ENCODE data around the gene RPS5. TPM values are rescaled to one million over a fixed set of nuclear protein-coding genes. Genes with fewer than 3 reads are reported as not detected.

RPS5 gene
- total and polyA plus RNA-seq, 7 experiments from 2014 or later = 911 to 1,925 (median 1,596) TPM

- DNase-seq (peak in 1 of 9 donors; percentile 9), ATAC-seq (no peak)
- Histone ChIP-seq H3K9me3 (ENCODE audit: control insufficient read depth in 2 of 3, low read length in 3 of 3) (no peaks in the 10 kb centered on the region), H3K4me3 (ENCODE audit: low read length) (peak overlapping the region; percentile 57), H3K4me1 (ENCODE audit: control insufficient read depth in 2 of 2, insufficient read depth in 2 of 2, low read length in 2 of 2) (peaks cover 3 to 10% of the 10 kb centered on the region in 2 donors), H3K27ac (ENCODE audit: low read depth, low read length) (peak overlapping the region; percentile 56), H3K36me3 (ENCODE audit: control insufficient read depth in 2 of 3, insufficient read depth in 3 of 3, low read length in 3 of 3) (no peaks in the 10 kb centered on the region), H3K27me3 (ENCODE audit: control insufficient read depth in 2 of 2, insufficient read depth in 2 of 2, low read length in 2 of 2) (no peaks in the 10 kb centered on the region)
- CTCF ChIA-PET = interaction anchor here (1.0 kb wide), 1 partner anchor 77 kb away, joined by 3 read pairs; no protein-coding TSS in a partner anchor
- H3K4me3 Mint-ChIP-seq = peak overlapping the region; percentile 52 to 78 (median 70)
- H3K27me3 Mint-ChIP-seq = peaks cover 0 to 3% (median 0%) of the 10 kb centered on the region in 5 donors
- peak overlapping the region in 3 of 9 donors; percentile 23 to 50 (median 45) for H3K27ac Mint-ChIP-seq
- peaks cover 0 to 3% (median 0%) of the 10 kb centered on the region in 5 donors for H3K36me3 Mint-ChIP-seq
- intact Hi-C loops (cut with micrococcal nuclease) = loop anchor here in 1 of 2 donors (1.0 kb wide), 1 partner anchor 10 kb away; no protein-coding TSS in a partner anchor
- POLR2A ChIA-PET = interaction anchor here (3.4 kb wide), 1 partner anchor 10 kb away, joined by 12 read pairs; no protein-coding TSS in a partner anchor
- no peaks in the 10 kb centered on the region for H3K9me3 Mint-ChIP-seq
- H3K4me1 Mint-ChIP-seq = peaks cover 4 to 32% (median 16%) of the 10 kb centered on the region in 7 donors
Measured at GRCh38 chr19:58356766-58357480, 30.1 kb upstream of the RPS5 start.

GRCh38 chr19:58357481-58358145, 29.5 kb upstream of the RPS5 start:
- H3K9me3 ChIP-seq (ENCODE audit: control insufficient read depth in 2 of 3, low read length in 3 of 3) = no peaks in the 10 kb centered on the region
- ChIA-PET POLR2A (interaction anchor here (3.4 kb wide), 1 partner anchor 11 kb away, joined by 12 read pairs; no protein-coding TSS in a partner anchor), CTCF (no interaction called here)
- peaks cover 0 to 3% (median 0%) of the 10 kb centered on the region in 5 donors for H3K27me3 Mint-ChIP-seq
- ATAC-seq = no peak
- H3K4me3 ChIP-seq (ENCODE audit: low read length) = no peak overlapping the region
- H3K9me3 Mint-ChIP-seq = no peaks in the 10 kb centered on the region
- H3K4me1 Mint-ChIP-seq = peaks cover 7 to 32% (median 19%) of the 10 kb centered on the region in 7 donors
- peaks cover 0 to 4% (median 0%) of the 10 kb centered on the region in 3 experiments for H3K36me3 ChIP-seq (ENCODE audit: control insufficient read depth in 2 of 3, insufficient read depth in 3 of 3, low read length in 3 of 3)
- intact Hi-C loops (cut with micrococcal nuclease) = no loop called here
- H3K27ac ChIP-seq (ENCODE audit: low read depth, low read length) = no peak overlapping the region
- no peak overlapping the region for H3K27ac Mint-ChIP-seq
- no peak for DNase-seq
- H3K4me1 ChIP-seq (ENCODE audit: control insufficient read depth in 2 of 2, insufficient read depth in 2 of 2, low read length in 2 of 2) = peaks cover 5 to 11% of the 10 kb centered on the region in 2 donors
- no peaks in the 10 kb centered on the region for H3K36me3 Mint-ChIP-seq
- peak overlapping the region in 5 of 10 donors; percentile 41 to 78 (median 49) for H3K4me3 Mint-ChIP-seq
- H3K27me3 ChIP-seq (ENCODE audit: control insufficient read depth in 2 of 2, insufficient read depth in 2 of 2, low read length in 2 of 2) = no peaks in the 10 kb centered on the region

GRCh38 chr19:58361900-58362271, 25.2 kb upstream of the RPS5 start:
- intact Hi-C loops (cut with micrococcal nuclease) = loop anchor here (1.0 to 2.0 kb wide), 16 partner anchors 15 to 999 kb away; partner anchors contain the start of genes ERVK3-1 (in 2 of the 2), RPS5 (in 2 of the 2), ZNF132 (in 2 of the 2) and ZNF584 (in 2 of the 2)
- peak overlapping the region; percentile 99 for H3K4me3 ChIP-seq (ENCODE audit: low read length)
- peaks cover 7 to 23% (median 11%) of the 10 kb centered on the region in 7 donors for H3K4me1 Mint-ChIP-seq
- peak overlapping the region; percentile 71 to 96 (median 90) for H3K27ac Mint-ChIP-seq
- H3K27me3 ChIP-seq (ENCODE audit: control insufficient read depth in 2 of 2, insufficient read depth in 2 of 2, low read length in 2 of 2) = no peaks in the 10 kb centered on the region
- H3K9me3 Mint-ChIP-seq = no peaks in the 10 kb centered on the region
- CTCF ChIA-PET = interaction anchor here (0.6 kb wide), 1 partner anchor 29 kb away, joined by 3 read pairs; no protein-coding TSS in a partner anchor
- peak overlapping the region; percentile 78 for H3K27ac ChIP-seq (ENCODE audit: low read depth, low read length)
- no peaks in the 10 kb centered on the region for H3K9me3 ChIP-seq (ENCODE audit: control insufficient read depth in 2 of 3, low read length in 3 of 3)
- peaks cover 0 to 4% (median 0%) of the 10 kb centered on the region in 3 experiments for H3K36me3 ChIP-seq (ENCODE audit: control insufficient read depth in 2 of 3, insufficient read depth in 3 of 3, low read length in 3 of 3)
- peaks cover 0 to 5% (median 0%) of the 10 kb centered on the region in 5 donors for H3K27me3 Mint-ChIP-seq
- H3K4me1 ChIP-seq (ENCODE audit: control insufficient read depth in 2 of 2, insufficient read depth in 2 of 2, low read length in 2 of 2) = peaks cover 5 to 8% of the 10 kb centered on the region in 2 donors
- peak overlapping the region; percentile 89 to 99 (median 95) for H3K4me3 Mint-ChIP-seq
- ATAC-seq (peak; percentile 13), DNase-seq (peak in 1 of 9 donors; percentile 60)
- POLR2A ChIA-PET = interaction anchor here (1.2 to 5.1 kb wide), 13 partner anchors 11 to 178 kb away, joined by 4 to 34 read pairs (median 8); partner anchors contain the start of genes ERVK3-1, RPS5, ZNF274 and ZNF324
- no peaks in the 10 kb centered on the region for H3K36me3 Mint-ChIP-seq

GRCh38 chr19:58362272-58362994, 24.6 kb upstream of the RPS5 start, which contains the start of gene ZNF497:
TSS of gene ZNF497 (minus strand) at chr19:58362751. CDS start at chr19:58357635, 5,116 bp downstream.
- Histone ChIP-seq H3K9me3 (ENCODE audit: control insufficient read depth in 2 of 3, low read length in 3 of 3) (no peaks in the 10 kb centered on the region), H3K27ac (ENCODE audit: low read depth, low read length) (peak within 1 kb of the TSS; percentile 78), H3K4me3 (ENCODE audit: low read length) (peak within 1 kb of the TSS; percentile 99), H3K27me3 (ENCODE audit: control insufficient read depth in 2 of 2, insufficient read depth in 2 of 2, low read length in 2 of 2) (no peaks in the 10 kb centered on the region), H3K36me3 (ENCODE audit: control insufficient read depth in 2 of 3, insufficient read depth in 3 of 3, low read length in 3 of 3) (peaks cover 0 to 4% (median 0%) of the 10 kb centered on the region in 3 experiments), H3K4me1 (ENCODE audit: control insufficient read depth in 2 of 2, insufficient read depth in 2 of 2, low read length in 2 of 2) (peaks cover 5 to 7% of the 10 kb centered on the region in 2 donors)
- H3K4me3 Mint-ChIP-seq = peak within 1 kb of the TSS; percentile 89 to 99 (median 95)
- peak within 1 kb of the TSS; percentile 71 to 96 (median 90) for H3K27ac Mint-ChIP-seq
- intact Hi-C loops (cut with micrococcal nuclease) = loop anchor here (1.0 to 2.0 kb wide), 16 partner anchors 15 to 999 kb away; partner anchors contain the start of genes ERVK3-1 (in 2 of the 2), RPS5 (in 2 of the 2), ZNF132 (in 2 of the 2) and ZNF584 (in 2 of the 2)
- peaks cover 0 to 5% (median 0%) of the 10 kb centered on the region in 5 donors for H3K27me3 Mint-ChIP-seq
- CTCF ChIA-PET = interaction anchor here (0.6 to 0.9 kb wide), 2 partner anchors 17 to 29 kb away, joined by 3 read pairs; no protein-coding TSS in a partner anchor
- ATAC-seq = peak; percentile 92
- H3K36me3 Mint-ChIP-seq = no peaks in the 10 kb centered on the region
- H3K9me3 Mint-ChIP-seq = no peaks in the 10 kb centered on the region
- H3K4me1 Mint-ChIP-seq = peaks cover 7 to 21% (median 11%) of the 10 kb centered on the region in 7 donors
- DNase-seq = peak; percentile 91 to 96 (median 95)
- POLR2A ChIA-PET = interaction anchor here (0.7 to 5.1 kb wide), 24 partner anchors 11 to 360 kb away, joined by 3 to 34 read pairs (median 4); partner anchors contain the start of genes ERVK3-1, RNF225, RPS5 and ZBTB45

GRCh38 chr19:58364146-58364545, 22.9 kb upstream of the RPS5 start:
- Histone ChIP-seq H3K27ac (ENCODE audit: low read depth, low read length) (no peak overlapping the region), H3K4me1 (ENCODE audit: control insufficient read depth in 2 of 2, insufficient read depth in 2 of 2, low read length in 2 of 2) (peaks cover 4 to 5% of the 10 kb centered on the region in 2 donors), H3K36me3 (ENCODE audit: control insufficient read depth in 2 of 3, insufficient read depth in 3 of 3, low read length in 3 of 3) (peaks cover 0 to 4% (median 0%) of the 10 kb centered on the region in 3 experiments), H3K27me3 (ENCODE audit: control insufficient read depth in 2 of 2, insufficient read depth in 2 of 2, low read length in 2 of 2) (no peaks in the 10 kb centered on the region), H3K9me3 (ENCODE audit: control insufficient read depth in 2 of 3, low read length in 3 of 3) (no peaks in the 10 kb centered on the region), H3K4me3 (ENCODE audit: low read length) (no peak overlapping the region)
- Mint-ChIP-seq H3K4me3 (peak overlapping the region in 6 of 10 donors; percentile 17 to 52 (median 35)), H3K27ac (no peak overlapping the region), H3K36me3 (no peaks in the 10 kb centered on the region), H3K4me1 (peaks cover 7 to 17% (median 11%) of the 10 kb centered on the region in 7 donors), H3K9me3 (no peaks in the 10 kb centered on the region), H3K27me3 (peaks cover 0 to 2% (median 0%) of the 10 kb centered on the region in 5 donors)
- ATAC-seq = no peak
- no peak for DNase-seq
- CTCF ChIA-PET = interaction anchor here (0.6 kb wide), 1 partner anchor 85 kb away, joined by 4 read pairs; no protein-coding TSS in a partner anchor
- POLR2A ChIA-PET = interaction anchor here (1.0 to 5.1 kb wide), 6 partner anchors 9 to 181 kb away, joined by 3 to 34 read pairs (median 8); partner anchors contain the start of genes ZNF274 and ZSCAN22
- intact Hi-C loops (cut with micrococcal nuclease) = no loop called here

All from naive thymus-derived CD4-positive, alpha-beta T cell (primary cell).